GM12878 (cell line): ENCODE data around the gene LRRC4. TPM values are rescaled to one million over a fixed set of nuclear protein-coding genes. Genes with fewer than 3 reads are reported as not detected.

Experiments
- ATAC-seq: fragments of 200-7000 bp; cut with Tn5 transposase; 3 replicates; pipeline ENCODE4 v1.9.1; 2020; ENCODE audit warnings: mild to moderate bottlenecking, moderate library complexity
- BruUV-seq: library from RNA; stranded (reverse); fragments of 400-500 nt; replicated peaks from 2 replicates; lab custom pipeline; 2021; lab: Mats Ljungman, UMichigan
- CTCF ChIA-PET: fragments of 300-600 bp; sonication (Branson Sonifier 250); formaldehyde crosslinking; extraction: SDS; loops from one replicate; lab custom pipeline; 2021; ENCODE audit warnings: inconsistent platforms; lab: Yijun Ruan, JAX
- POLR2A ChIA-PET: fragments of 350-600 bp; formaldehyde crosslinking; extraction: SDS; loops from one replicate; lab custom pipeline; 2021; ENCODE audit warnings: inconsistent platforms; lab: Charles Lee
- RAD21 ChIA-PET: fragments of 300-600 bp; sonication (Branson Sonifier 250); formaldehyde crosslinking; loops from one replicate; lab custom pipeline; 2023; ENCODE audit warnings: antibody characterized with exemption; ENCODE audit not compliant: unreplicated experiment; lab: Charles Lee
- SMC1A ChIA-PET: fragments of 300-600 bp; sonication (Branson Sonifier 250); formaldehyde crosslinking; loops from one replicate; lab custom pipeline; 2023; ENCODE audit not compliant: unreplicated experiment, uncharacterized antibody; lab: Charles Lee
- DNase-seq: peaks from one replicate; pipeline ENCODE4 v3.0.0-alpha.2; 2011; ENCODE audit warnings: low read depth, low spot score
- FAIRE-seq: peaks from 3 replicates; lab custom pipeline; 2011; peaks lifted over from hg19 to GRCh38; lab: Jason Lieb, UNC
- H2AFZ ChIP-seq: 2 replicates; pipeline ENCODE4 v1.6.0; 2011; ENCODE audit warnings: low read depth, low read length, control low read depth; ENCODE audit not compliant: control insufficient read depth
- H3K27ac ChIP-seq: 2 replicates; pipeline ENCODE4 v1.5.1; 2011; ENCODE audit warnings: control low read depth; ENCODE audit not compliant: control insufficient read depth, insufficient read depth
- H3K27me3 ChIP-seq, 2 experiments: replicated peaks in 1 of 2; 2 replicates each; pipeline versions ENCODE4 v1.6.0 to v1.6.1; 2011; ENCODE audit warnings: low read length in 1 of 2; ENCODE audit not compliant: control insufficient read depth in 2 of 2, insufficient read depth in 2 of 2
- H3K36me3 ChIP-seq, 2 experiments: 2 replicates each; pipeline ENCODE4 v1.5.1; 2011; ENCODE audit warnings: low read length in 1 of 2; ENCODE audit not compliant: control insufficient read depth in 2 of 2, insufficient read depth in 2 of 2
- H3K4me1 ChIP-seq: 2 replicates; pipeline ENCODE4 v1.6.1; 2011; ENCODE audit warnings: mild to moderate bottlenecking, low read length, moderate library complexity, mixed read lengths; ENCODE audit not compliant: control insufficient read depth, insufficient read depth
- H3K4me2 ChIP-seq: 2 replicates; pipeline ENCODE4 v1.6.0; 2011; ENCODE audit warnings: control low read depth; ENCODE audit not compliant: control insufficient read depth, insufficient read depth
- H3K4me3 ChIP-seq: fragments of 200-600 bp; sonication (generic); 2 replicates; pipeline ENCODE4 v1.5.1; 2016
- H3K79me2 ChIP-seq: 2 replicates; pipeline ENCODE4 v1.6.0; 2011; ENCODE audit warnings: low read length; ENCODE audit not compliant: control insufficient read depth, insufficient read depth
- H3K9ac ChIP-seq: 2 replicates; pipeline ENCODE4 v1.8.0; 2011; ENCODE audit warnings: low read length, control low read depth, mixed read lengths; ENCODE audit not compliant: control insufficient read depth, insufficient read depth
- H3K9me3 ChIP-seq: replicated peaks from 3 replicates; pipeline ENCODE4 v1.5.1; 2011; ENCODE audit warnings: mild to moderate bottlenecking, low read length; ENCODE audit not compliant: control insufficient read depth, insufficient read depth
- H4K20me1 ChIP-seq: 2 replicates; pipeline ENCODE4 v1.6.0; 2011; ENCODE audit not compliant: control insufficient read depth, insufficient read depth
- ATF3 ChIP-seq: IDR thresholded peaks from 2 replicates; pipeline ENCODE4 v1.6.1; 2011; ENCODE audit warnings: low read depth, mild to moderate bottlenecking, low read length, moderate library complexity, borderline replicate concordance; ENCODE audit errors: extremely low read depth
- BCL11A ChIP-seq: IDR thresholded peaks from 2 replicates; pipeline ENCODE4 v1.6.1; 2011; ENCODE audit warnings: low read depth, low read length
- EZH2 ChIP-seq: IDR thresholded peaks from 2 replicates; pipeline ENCODE4 v1.6.1; 2012; ENCODE audit warnings: low read depth, mild to moderate bottlenecking, control low read depth, inconsistent platforms, low read length, borderline replicate concordance; ENCODE audit not compliant: control insufficient read depth
- JUND ChIP-seq: IDR thresholded peaks from 2 replicates; pipeline ENCODE4 v1.6.1; 2012; ENCODE audit warnings: low read depth, mild to moderate bottlenecking, low read length, improper control_type of control experiment, moderate library complexity
- NR2F1 ChIP-seq: fragments of 450-650 bp; conservative IDR thresholded peaks from 2 replicates; pipeline ENCODE4 v1.6.1; 2017; ENCODE audit warnings: mild to moderate bottlenecking
- PAX5 ChIP-seq: IDR thresholded peaks from 2 replicates; pipeline ENCODE4 v1.6.1; 2011; ENCODE audit warnings: low read depth, low read length, borderline replicate concordance
- POLR2AphosphoS5 ChIP-seq: IDR thresholded peaks from 2 replicates; pipeline ENCODE4 v1.6.1; 2011; ENCODE audit warnings: mild to moderate bottlenecking, low read length, inconsistent platforms
- RB1 ChIP-seq: fragments of 450-650 bp; formaldehyde crosslinking; IDR thresholded peaks from 2 replicates; pipeline ENCODE4 v1.6.1; 2017; ENCODE audit warnings: mild to moderate bottlenecking, borderline replicate concordance
- RCOR1 ChIP-seq: conservative IDR thresholded peaks from 2 replicates; pipeline ENCODE4 v1.6.1; 2012; ENCODE audit warnings: low read depth, low read length, improper control_type of control experiment
- RELA ChIP-seq: fragments of 450-650 bp; IDR thresholded peaks from 2 replicates; pipeline ENCODE4 v1.8.0; 2014; ENCODE audit warnings: borderline replicate concordance; ENCODE audit not compliant: partially characterized antibody
- TCF12 ChIP-seq: IDR thresholded peaks from 2 replicates; pipeline ENCODE4 v1.6.1; 2011; ENCODE audit warnings: low read depth, mild to moderate bottlenecking, low read length
- ZBTB33 ChIP-seq: fragments of 450-650 bp; IDR thresholded peaks from 2 replicates; pipeline ENCODE4 v1.6.1; 2017; ENCODE audit warnings: mild to moderate bottlenecking
- ZNF24 ChIP-seq: fragments of 450-650 bp; IDR thresholded peaks from 2 replicates; pipeline ENCODE4 v1.6.1; 2017; ENCODE audit warnings: antibody characterized with exemption, mild to moderate bottlenecking
- ZZZ3 ChIP-seq: IDR thresholded peaks from 2 replicates; pipeline ENCODE4 v1.6.1; 2011; ENCODE audit warnings: low read depth; ENCODE audit not compliant: control insufficient read depth, insufficient read length
- WGBS: methylation state at CpG from one replicate; pipeline ENCODE4 v1.1.6; 2016; ENCODE audit warnings: low lambda C conversion rate; ENCODE audit not compliant: insufficient replicate concordance, insufficient coverage; ENCODE audit errors: missing lambda C conversion rate; 5-methylcytosine and 5-hydroxymethylcytosine counted together
- in situ Hi-C: fragments of 300-500 bp; cut with MboI; formaldehyde crosslinking; loops from 9 replicates; pipeline ENCODE4 v1.14.3; 2018; ENCODE audit warnings: mixed read lengths
- intact Hi-C: fragments of 100-400 bp; cut with micrococcal nuclease; formaldehyde crosslinking; loops from one replicate; pipeline ENCODE4 v1.14.2; 2022; ENCODE audit not compliant: unreplicated experiment
- polyA plus RNA-seq, 11 experiments: library from polyadenylated mRNA; depleted of rRNA in 4 of 11; unstranded in 6 of 11; stranded (reverse) in 5 of 11; fragments of >200 nt; fragmentation: Nextera tagmentation in 4 of 11; fragmentation: Illumina TruSeq in 1 of 11; extraction: Ambion mirVana in 4 of 11; extraction: Trizol in 1 of 11; gene quantifications; 1 replicate in 1 of 11; 2 replicates in 10 of 11; pipeline versions ENCODE4 v1.2.1 to v1.2.3, GENCODE V29; 2011 to 2016; ENCODE audit warnings: inconsistent platforms in 2 of 11, missing spikeins in 2 of 11, low read depth in 1 of 11
- total RNA-seq, 4 experiments: library from RNA; depleted of rRNA in 3 of 4; stranded (reverse); fragments of >200 nt in 3 of 4; fragmentation: Illumina TruSeq in 1 of 4; extraction: Trizol in 1 of 4; gene quantifications; 2 replicates each; pipeline versions ENCODE4 v1.2.1 to v1.2.3, GENCODE V29; 2013 to 2021

Gene LRRC4
- total and polyA plus RNA-seq, 10 of the 15 experiments (the other 5 are each of a cell fraction or from before 2014, with no cell fraction given), result 0.06 to 0.85 (median 0.12) TPM; not detected in 4

- ChIA-PET POLR2A (no interaction called here), SMC1A (interaction anchor here (0.8 kb wide), 1 partner anchor 96 kb away, joined by 3 read pairs; no protein-coding TSS in a partner anchor), RAD21 (no interaction called here), CTCF (no interaction called here)
- BruUV-seq, result no TSS peak
- Histone ChIP-seq H3K36me3 (peaks cover 11% of the 10 kb centered on the region in 2 experiments; a peak in 3 of 4 replicates), H4K20me1 (no peaks in the 10 kb centered on the region; the same call in 1 of the 2 replicates), H3K27me3 (no peaks in the 10 kb centered on the region), H3K4me3 (no peak overlapping the region), H3K27ac (no peak overlapping the region), H3K9ac (no peak overlapping the region), H2AFZ (no peak overlapping the region), H3K9me3 (no peaks in the 10 kb centered on the region), H3K79me2 (no peaks in the 10 kb centered on the region), H3K4me2 (no peak overlapping the region), H3K4me1 (no peaks in the 10 kb centered on the region)
- ATAC-seq (no peak), DNase-seq (no peak), FAIRE-seq (no peak)
- TF ChIP-seq ZNF24 (no peak), ZZZ3 (no peak), NR2F1 (no peak), JUND (no peak), RELA (no peak), BCL11A (no peak), RB1 (no peak), RCOR1 (no peak), ZBTB33 (no peak), TCF12 (no peak), ATF3 (no peak), PAX5 (no peak), POLR2AphosphoS5 (no peak), EZH2 (no peak)
- in situ Hi-C loops (no loop called here), intact Hi-C loops (no loop called here)
- 95% methylated on average over 4 of the region's 4 CpGs for WGBS
These were observed 23.3 kb upstream of the LRRC4 start for GRCh38 chr7:128054511-128054910.
